HG03521 (cell line): ENCODE results near the gene KIRREL3.

Experiments used
- ATAC-seq: cut with Tn5 transposase; IDR thresholded peaks from one replicate; pipeline ENCODE4 v1.9.1; 2021; ENCODE audit warnings: mild to moderate bottlenecking, moderate library complexity; ENCODE audit not compliant: unreplicated experiment

The KIRREL3 gene

DNA sequence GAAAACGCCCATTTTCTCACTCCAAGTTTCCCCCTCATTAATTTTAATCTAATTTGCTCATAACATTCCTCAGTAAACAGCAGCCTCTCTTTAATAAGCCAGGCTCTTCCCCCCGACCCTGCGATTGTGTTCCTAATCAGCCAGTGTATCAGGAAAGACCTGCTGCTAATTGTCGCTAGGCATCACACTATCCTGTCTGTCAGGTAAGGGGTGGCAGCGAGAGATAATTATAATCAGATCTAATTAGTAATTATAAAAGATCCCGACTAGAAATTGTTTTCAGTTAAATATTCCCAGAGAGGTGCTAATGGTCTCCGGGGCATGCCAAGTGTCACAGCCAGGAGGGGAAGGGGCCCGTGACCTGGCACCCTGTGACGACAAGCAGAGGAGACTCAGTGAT, 502.3 kb downstream of the KIRREL3 start:
- no peak for ATAC-seq

DNA sequence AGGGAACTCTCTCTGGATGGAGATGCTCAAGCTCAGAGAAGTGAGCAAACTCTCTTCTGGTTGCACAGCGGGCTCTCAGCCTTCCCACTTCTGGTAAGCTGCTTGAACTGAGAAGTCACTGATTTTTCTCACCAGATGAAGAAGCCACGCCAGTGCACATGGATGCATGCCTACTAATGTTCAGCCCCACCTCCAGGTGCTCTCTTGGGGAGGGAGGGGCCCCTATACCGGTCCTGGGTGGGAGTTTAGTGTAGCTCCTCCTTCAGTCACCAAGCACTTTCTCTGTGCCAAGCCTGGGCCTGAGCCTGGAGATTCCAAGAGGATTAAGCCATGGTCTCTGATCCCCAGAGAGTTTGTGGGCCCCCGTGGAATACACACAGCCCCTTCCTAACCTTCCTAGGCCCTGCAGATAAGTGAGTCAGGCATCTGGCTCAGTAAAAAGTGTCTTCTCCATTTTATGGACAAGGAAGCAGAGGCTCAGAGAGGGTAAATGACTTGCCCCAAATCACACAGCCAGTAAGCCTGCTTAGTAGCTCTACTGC, 502.9 kb downstream of the KIRREL3 start:
- no peak for ATAC-seq

DNA sequence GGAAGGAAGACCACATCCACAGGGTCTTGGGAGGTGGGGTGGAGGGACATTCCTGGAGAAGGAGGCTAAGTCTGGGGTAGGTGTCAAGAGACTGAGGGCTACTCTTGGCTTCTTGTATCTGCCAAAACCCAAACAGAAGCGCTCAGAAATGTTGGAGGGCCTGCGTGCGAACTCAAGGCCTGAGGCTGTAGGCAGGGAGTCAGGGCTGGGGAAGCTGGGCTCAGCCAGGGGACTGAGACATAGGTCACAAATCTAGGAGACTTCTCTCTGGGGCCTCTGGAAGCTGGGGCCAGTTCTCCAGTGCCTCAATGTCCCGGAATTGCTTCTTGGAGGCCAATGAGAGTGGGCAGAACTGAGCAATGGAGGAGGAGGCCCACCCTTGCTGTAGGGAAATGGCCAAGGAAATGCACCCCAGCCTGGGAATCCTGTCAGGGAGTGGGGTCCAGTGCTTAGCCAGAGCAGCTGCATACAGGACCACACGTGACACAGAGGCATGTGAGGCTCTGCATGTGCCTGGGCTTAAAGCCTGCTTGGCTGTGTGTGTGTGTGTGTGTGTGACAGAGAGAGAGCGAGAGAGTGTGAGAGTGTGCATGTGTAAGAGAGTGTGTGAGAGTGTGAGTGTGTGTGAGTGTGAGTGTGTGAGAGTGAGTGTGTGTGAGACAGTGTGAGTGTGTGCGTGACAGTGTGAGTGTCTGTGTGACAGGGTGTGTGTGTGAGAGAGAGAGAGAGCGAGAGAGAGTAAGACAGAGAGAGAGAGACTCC, 503.8 kb downstream of the KIRREL3 start:
- ATAC-seq: no peak

DNA sequence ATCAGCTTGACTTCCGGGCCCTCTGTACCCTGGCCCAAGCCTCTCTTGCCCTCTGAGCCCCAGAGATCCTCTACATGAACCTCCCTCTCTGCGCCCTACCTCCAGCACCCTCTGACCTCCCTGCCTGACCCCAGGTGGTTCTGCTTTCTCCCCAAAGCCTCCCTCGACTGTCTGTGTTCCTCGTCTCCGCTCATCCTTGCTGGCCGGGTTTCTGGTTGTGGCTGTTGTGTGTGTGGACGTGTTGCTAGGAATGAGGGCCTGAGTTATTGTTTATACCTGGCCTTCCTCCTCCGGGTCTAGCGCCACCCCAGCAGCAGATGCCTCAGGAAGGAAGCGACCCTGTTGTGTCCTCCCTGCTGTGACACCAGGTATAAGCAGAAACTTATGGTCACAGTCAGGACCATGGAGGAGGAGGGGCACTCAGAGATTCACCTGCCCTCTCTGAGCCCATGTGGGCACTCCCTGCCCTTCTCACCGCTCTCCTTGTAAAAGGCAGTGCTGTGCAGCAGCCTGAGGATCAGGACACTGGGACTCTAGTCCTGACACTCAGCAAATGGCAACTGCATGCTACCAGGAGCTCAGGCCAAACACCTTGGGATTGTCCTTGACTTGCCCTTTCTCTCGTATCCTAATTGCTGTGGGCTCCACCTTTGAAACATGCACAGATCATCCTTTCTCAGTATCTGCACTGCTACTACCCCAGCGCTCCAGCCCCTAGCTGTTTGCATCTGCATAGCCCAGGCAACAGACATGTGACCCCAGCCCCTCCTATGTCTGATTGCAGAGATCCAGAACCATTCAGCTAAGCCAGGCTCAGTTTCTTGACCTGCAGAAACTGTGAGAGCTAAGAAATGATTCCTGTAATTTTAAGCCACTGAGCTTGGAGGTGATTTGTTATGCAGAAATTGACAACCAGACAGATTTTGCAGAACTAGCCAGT, 505.0 kb downstream of the KIRREL3 start:
- ATAC-seq: no peak

DNA sequence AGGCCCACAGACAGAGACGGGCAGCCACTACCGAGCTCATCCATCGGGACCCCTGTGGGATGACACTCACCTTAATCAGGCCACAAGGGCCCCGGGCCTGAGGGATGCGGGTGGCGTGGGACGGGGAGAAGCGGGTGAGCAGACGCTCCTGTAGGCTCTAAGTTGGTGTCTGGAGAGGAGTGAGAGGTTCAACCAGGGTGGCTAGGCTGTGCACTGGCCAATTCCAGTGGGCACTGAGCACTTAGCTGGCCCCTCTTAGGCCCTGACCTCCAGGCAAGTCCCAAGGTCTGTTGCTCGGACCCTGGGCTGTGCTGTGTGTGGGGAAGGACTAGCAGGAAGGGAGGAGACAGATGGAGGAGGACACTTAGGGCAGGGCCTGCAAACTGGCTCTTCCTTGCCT, 505.7 kb downstream of the KIRREL3 start:
- ATAC-seq: no peak

DNA sequence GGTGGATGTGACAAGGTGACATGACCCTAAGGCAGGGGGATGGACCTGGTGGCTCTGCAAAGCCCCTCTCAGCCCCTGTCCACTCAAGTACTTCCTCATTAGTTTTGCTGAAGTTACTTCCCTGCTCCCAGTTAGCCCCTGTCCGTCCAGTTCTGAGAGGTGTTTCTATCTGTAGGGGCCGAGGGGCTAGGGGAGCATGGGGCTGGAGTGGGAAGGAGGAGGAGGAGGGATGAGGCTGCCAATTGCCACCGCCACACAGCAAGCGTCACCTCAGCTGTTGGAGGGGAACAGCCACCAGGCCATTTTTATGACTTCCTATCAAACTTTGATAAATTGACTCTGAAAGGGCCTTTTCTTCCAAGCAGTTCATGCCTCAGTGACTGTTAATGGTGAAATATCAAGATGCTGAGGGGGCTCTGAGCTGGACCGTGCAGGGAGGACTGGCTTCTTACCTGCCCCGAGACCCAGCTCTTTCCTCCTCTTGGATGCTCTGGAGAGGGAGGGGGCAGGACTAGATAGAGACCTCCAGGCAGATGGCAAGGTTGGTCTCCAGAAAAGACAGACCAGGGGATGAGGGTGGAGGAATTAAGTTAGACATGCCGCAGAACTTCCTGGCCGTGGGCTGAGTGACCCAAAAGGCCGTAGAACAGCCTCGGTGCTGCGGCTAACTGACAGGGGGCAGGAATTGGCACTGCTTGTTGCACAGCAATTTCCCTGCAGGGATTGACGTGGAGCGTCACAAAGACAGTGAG, 508.1 kb downstream of the KIRREL3 start:
- no peak for ATAC-seq

DNA sequence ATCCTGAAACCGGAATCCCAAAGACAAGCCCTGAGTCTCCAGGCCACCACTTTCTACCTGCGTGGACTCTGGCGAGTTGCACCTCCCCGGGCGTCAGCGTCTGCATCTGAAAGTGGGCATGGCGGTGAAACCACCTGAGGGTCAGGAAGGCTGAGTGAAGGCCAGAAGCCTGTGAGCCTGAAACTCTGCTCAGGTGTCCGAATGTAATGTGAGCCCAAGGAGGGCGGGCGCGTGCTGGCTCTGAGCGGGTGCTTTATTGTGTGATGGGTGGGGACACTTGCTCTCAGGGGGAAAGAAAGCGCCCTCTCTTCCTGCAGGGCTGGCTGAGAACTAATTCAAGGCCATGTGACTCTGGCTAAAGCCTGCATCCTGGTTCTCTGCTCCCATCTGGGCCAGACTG, 509.5 kb downstream of the KIRREL3 start:
- no peak for ATAC-seq

DNA sequence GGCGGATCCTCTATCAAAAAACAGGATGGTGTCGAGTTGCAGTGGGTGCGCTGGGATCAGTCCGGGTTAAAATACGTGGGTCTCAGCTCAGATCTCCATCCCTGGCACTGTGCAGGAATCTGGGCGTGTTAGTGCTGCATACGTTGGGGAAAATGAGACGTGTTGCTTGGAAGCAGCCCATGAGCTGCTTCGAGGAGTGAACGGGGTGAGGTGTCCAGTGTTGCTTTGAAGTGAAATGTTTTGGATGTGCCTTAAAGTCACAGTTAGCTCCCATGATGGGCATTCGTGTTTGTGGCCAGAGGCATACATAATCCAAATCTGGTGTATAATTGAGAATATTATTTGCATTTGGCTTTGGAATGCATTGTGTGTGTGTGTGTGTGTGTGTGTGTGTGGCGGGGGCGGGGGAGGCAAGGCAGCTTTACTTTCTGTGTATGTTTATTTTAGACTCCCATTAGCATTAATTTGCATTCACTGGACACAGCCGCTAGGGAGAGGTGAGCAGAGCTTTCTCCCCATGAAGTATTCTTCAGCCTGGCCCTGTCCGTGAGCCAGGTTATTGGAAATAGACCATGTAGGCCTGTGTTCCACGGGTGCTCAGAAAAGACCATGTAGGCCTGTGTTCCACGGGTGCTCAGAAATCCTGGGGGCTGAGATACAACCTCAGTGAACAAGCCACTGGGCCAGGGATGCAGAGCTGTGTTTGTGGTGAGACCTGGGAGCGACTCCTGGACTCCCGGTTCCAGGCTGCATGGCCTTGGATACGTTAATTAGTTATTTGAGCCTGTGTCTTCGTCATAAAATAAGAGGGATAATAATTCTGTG, 510.5 kb downstream of the KIRREL3 start:
- no peak for ATAC-seq

DNA sequence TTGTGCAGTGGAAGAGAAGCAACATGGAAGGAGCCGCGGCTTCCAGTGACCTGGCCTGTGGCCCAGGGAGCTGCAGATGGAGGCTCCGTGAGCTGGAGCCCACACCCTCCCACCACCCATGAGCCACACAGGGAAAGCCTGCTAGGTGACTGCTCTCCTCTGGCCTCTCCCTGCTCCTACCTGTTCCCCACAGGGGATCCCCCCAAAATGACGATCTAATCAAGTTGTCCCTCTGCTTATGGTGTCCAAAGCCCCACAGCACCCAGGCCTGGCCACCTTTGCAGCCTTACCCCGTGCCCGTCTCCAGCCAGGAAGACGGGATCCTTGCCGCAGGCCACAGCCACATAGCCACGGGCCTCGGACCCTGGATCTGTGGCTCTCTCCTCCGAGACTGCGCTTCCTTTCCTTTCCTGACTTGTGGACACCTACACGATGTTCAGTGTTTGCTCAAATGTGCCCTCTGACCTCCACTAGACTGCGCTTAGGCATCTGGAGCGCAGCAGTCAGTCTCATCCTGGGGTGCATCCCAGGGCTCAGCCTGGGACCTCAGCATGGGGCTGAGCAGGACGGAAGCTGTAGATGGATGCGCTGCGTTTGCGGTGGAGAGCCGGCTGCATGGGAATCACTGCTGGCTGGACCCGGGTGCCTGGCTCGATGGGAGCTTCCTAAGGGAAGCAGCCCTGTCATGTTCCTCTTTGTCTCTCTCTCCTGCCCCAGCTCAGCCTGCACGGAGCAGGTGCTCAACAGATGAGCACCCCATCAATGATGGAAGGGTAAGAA, 511.8 kb downstream of the KIRREL3 start:
- no peak for ATAC-seq

DNA sequence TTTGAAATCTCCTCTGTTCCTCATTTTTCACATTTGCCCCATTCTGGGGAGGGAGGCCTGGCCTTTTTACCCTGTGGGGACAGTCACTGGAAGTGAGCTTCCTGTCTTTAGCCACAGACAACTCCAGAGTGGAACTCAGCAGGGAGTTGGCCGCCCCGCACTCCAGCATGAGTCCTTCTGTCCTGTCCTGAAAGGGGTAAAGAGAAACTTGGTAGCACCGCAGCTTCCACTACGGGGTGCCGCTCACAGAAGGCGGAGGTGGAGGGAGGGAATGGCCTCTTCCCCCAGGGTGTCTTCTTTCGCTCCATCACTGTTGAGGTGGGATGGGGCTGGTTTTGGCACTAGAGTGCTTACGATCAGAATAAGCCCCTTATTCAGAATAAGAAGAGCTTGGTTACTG, 512.9 kb downstream of the KIRREL3 start:
- ATAC-seq: no peak

DNA sequence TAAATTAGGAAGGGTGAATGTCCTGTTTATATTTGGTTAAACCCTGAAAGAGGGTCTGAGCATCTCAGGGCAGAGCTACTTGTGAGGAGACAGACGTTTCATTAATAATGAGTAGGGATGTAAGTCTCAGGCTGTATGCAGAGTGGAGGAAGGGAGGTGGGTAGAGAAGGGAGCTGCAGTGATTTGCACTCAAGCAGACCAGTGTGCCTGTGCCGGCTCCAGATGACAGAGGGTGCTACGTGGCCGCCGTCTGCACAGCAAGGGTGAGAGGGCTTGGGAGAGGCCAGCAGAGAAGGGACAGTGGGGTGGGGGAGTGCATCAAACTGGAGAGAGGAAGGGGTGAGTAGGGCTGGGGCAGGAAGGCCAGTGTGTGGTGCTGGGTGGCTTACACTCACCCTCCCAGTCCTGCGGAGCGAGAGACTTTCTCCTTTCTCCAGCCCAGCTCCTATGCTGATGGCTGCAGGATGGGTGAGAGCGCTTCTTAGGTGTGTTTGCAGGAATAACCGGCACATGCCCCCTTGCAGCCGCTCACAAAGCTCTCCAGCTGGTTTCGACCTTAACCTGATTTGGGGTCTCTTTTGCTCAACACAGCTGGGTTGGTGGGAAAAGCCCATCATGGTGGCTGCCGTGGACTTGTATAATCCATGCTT, 514.5 kb downstream of the KIRREL3 start:
- no peak for ATAC-seq

DNA sequence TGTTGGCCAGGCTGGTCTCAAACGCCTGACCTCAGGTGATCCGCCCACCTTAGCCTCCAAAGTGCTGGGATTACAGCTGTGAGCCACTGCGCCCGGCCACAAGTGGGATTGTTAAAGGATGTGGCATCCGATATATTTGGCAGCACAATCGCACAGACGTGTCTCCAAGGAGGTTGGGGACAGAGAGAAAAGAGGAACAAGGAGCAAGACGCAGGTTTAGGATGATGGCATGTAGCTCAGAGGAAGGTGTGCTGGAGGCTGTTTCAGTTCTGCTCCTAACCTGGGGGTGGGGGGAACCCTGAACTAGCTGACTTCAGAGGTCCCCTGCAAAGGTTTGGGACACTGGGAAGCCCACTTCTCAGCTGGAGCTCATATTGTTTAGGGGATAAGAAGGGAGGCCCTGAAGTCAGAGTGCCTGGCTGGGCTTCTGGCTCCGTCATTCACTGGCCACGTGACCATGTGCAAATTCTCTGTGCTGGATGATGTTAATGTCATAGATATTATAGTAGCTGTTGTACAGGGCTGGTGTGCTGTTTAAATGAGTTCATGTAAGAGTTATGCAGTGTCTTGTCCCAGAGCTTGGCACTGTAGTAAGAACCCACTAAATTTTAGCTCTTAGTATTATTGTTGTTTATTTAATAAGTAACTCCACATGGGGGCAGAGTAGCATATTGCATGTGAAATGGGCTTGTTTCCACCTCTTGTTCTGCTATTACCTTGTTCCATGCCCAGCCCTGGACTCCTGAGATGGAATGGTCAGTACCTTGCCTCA, 515.4 kb downstream of the KIRREL3 start:
- ATAC-seq: no peak

DNA sequence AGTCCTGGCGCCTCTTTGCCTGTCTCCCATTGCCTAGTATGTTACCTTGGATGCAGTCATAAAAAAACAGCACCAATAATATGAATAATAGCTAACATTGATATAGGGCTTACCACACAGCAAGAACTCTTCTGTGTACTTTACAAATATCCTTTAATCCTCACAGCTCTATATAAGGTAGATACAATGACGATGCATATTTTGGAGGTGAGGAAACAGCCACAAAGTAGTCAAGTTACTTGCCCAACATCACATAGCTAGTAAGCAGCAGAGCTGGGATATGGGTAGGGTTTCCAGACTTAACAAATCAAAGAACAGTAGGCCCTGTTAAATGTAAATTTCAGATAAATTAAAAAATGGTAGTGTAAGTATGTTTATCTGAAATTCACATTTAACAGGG, 516.3 kb downstream of the KIRREL3 start:
- ATAC-seq: no peak

DNA sequence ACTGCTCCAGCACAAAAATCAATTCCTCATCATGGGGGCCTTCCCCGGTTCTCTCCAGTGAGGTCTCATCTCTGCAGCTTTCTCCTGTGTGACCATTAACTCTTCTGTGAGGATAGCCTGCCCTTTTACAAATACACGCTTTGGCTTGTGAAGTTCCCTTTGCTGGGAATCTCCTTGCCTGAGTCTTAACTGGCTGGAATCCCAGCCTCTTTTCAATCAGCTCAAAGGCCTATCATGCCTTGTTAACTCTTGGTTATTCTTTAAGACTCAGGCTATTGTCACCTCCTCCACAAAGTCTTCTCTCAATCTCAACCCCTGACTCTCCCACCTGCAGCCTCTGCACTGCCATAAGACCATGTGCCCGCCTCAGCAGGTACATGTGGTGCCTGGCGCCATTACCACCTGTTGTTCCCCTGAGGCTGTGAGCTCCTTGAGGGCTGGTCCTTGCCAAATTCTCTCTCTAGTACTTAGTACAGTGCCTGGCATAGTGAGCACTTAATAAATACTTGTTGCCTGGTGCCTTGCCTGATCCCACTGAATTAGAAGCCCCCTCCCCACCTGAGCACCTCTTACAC, 516.9 kb downstream of the KIRREL3 start:
- no peak for ATAC-seq

DNA sequence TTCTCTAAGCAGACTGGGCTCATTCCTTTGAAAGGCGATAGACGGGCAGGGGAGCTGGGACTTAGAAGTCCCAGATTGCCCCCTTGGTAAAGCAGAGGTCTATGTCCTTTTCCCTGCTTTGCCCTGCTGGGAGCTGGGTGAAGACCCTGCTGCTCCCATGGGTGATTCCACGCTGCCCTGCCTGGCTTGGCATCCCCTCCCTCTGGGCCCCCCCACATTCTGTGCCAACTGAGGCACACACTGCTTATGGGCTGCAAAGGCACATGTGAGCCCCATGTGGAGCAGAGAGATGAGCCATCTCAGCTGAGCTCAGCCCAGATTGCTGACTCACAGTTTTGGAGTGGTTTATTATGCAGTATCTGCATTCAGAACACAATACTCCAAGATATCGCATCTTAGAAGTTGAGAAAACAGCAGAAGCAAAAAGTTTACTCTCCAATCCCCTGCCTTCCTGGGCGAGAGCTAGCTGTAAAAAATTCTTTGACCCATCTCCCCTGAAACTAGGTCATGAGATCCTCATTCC, 517.9 kb downstream of the KIRREL3 start:
- ATAC-seq: no peak

DNA sequence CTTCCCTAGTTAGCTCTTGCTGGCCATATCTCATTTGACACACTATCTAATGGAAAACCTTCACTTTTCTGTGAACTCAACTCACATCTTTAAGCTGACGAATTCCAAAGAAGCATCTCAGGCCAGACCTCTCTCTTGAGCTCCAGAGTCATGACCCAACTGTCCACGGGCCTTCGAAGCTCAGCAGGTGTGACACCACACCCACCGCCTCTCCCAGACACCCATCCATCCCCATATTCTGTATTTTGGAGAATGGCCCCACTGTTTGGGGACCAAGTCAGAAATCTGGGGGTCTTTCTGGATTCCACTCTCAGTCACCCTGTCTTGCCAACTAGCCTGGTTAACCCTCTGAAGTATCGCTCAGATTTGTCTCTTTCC, 519.3 kb downstream of the KIRREL3 start:
- no peak for ATAC-seq

DNA sequence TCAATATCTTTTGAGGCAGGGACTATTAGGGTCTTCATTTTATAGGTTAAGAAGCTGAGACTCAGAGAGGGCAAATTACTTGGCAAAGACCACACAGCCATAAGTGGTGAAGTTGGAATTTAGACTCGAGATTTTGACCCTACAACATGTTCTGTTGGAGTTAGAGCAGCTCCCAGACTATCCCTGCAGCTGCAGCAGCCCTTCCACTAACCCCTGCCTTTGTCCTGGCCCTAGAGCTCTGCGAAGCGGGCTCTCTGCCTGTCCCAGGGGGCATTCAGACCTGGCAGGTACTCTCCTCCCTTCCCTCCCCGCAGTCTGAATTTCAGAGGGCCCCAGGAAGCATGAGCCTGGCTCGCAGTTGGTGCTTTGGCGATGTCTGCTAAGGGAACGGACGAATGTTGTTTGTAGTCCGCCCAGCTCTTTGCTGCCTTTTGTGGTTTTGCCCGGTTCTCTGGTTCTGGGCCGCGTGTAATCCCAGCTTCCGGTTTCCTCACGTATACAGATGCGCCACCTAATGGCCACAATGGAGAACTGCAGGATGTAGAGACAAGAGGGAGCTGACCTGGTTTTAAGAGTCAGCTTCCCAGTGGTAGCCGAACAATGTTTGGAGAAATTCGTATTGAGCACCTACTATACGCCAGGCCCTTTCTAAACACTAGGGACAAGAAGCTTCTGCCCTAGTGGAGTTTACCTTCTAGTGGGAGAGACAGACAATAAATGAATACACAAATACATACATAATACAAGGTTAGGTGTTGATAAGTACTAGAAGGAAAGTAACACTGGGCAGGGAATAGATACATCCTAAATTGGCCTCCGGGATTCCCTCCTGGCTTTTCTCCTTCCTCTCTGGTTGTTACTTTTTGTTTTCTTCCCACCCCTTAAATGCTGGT, 519.9 kb downstream of the KIRREL3 start:
- peak; percentile 53 for ATAC-seq
